GM19025 (cell line): ENCODE results near the gene SLC12A2.

Experiments used
- ATAC-seq: cut with Tn5 transposase; IDR thresholded peaks from one replicate; pipeline ENCODE4 v1.9.1; 2021; ENCODE audit warnings: mild to moderate bottlenecking, low read depth, moderate library complexity; ENCODE audit not compliant: unreplicated experiment

Gene SLC12A2

GRCh38 chr5:128093368-128093767 lies 9.8 kb downstream of the SLC12A2 start:
- no peak for ATAC-seq

GRCh38 chr5:128097224-128097623 lies 13.7 kb downstream of the SLC12A2 start:
- ATAC-seq = no peak

GRCh38 chr5:128097781-128098180 lies 14.2 kb downstream of the SLC12A2 start:
- ATAC-seq = no peak

- ATAC-seq = no peak
Observed at GRCh38 chr5:128099944-128100343, 16.4 kb downstream of the SLC12A2 start.

GRCh38 chr5:128100860-128101557 lies 17.4 kb downstream of the SLC12A2 start:
- ATAC-seq = no peak

GRCh38 chr5:128101676-128102075 lies 18.1 kb downstream of the SLC12A2 start:
- ATAC-seq = no peak

- no peak for ATAC-seq
Observed at GRCh38 chr5:128105203-128105602, 21.6 kb downstream of the SLC12A2 start.

GRCh38 chr5:128109138-128109537 lies 25.6 kb downstream of the SLC12A2 start:
- ATAC-seq = no peak

- no peak for ATAC-seq
Observed at GRCh38 chr5:128109766-128110165, 26.2 kb downstream of the SLC12A2 start.

- ATAC-seq = no peak
Observed at GRCh38 chr5:128111818-128112448, 28.4 kb downstream of the SLC12A2 start.

GRCh38 chr5:128116445-128116844 lies 32.9 kb downstream of the SLC12A2 start:
- ATAC-seq = no peak

GRCh38 chr5:128118214-128118613 lies 34.6 kb downstream of the SLC12A2 start:
- ATAC-seq = no peak

- no peak for ATAC-seq
Observed at GRCh38 chr5:128121651-128122050, 38.1 kb downstream of the SLC12A2 start.

- no peak for ATAC-seq
Observed at GRCh38 chr5:128123936-128124335, 40.4 kb downstream of the SLC12A2 start.

- ATAC-seq = no peak
Observed at GRCh38 chr5:128126241-128126640, 42.7 kb downstream of the SLC12A2 start.

GRCh38 chr5:128132499-128132898 lies 48.9 kb downstream of the SLC12A2 start:
- ATAC-seq = no peak

GRCh38 chr5:128135286-128135685 lies 51.7 kb downstream of the SLC12A2 start:
- ATAC-seq = no peak

GRCh38 chr5:128143911-128144310 lies 60.3 kb downstream of the SLC12A2 start:
- no peak for ATAC-seq

GRCh38 chr5:128144491-128144890 lies 60.9 kb downstream of the SLC12A2 start:
- no peak for ATAC-seq

- ATAC-seq = no peak
Observed at GRCh38 chr5:128146671-128147070, 63.1 kb downstream of the SLC12A2 start.

GRCh38 chr5:128154943-128155342 lies 71.4 kb downstream of the SLC12A2 start:
- ATAC-seq = no peak

GRCh38 chr5:128155776-128156175 lies 72.2 kb downstream of the SLC12A2 start:
- no peak for ATAC-seq
